Muscle layer of colon (tissue), 2 donors: ENCODE results near the gene GPR34.

Experiments used
- H3K27ac ChIP-seq: one replicate; pipeline ENCODE4 v1.7.0; 2013; ENCODE audit warnings: low read depth, mild to moderate bottlenecking, low read length, moderate library complexity
- H3K27me3 ChIP-seq, 2 donors: one replicate each; pipeline ENCODE4 v1.7.0; 2013; ENCODE audit warnings: low read length in 2 of 2, mild to moderate bottlenecking in 2 of 2; ENCODE audit not compliant: insufficient read depth in 2 of 2, control insufficient read depth in 1 of 2
- H3K36me3 ChIP-seq: one replicate; pipeline ENCODE4 v1.7.0; 2013; ENCODE audit warnings: mild to moderate bottlenecking, low read length; ENCODE audit not compliant: insufficient read depth
- H3K4me1 ChIP-seq: one replicate; pipeline ENCODE4 v1.7.0; 2013; ENCODE audit warnings: mild to moderate bottlenecking, low read length; ENCODE audit not compliant: insufficient read depth
- H3K4me3 ChIP-seq, 2 donors: one replicate each; pipeline ENCODE4 v1.7.0; 2013; ENCODE audit warnings: low read length in 2 of 2, low read depth in 1 of 2, mild to moderate bottlenecking in 1 of 2, moderate library complexity in 1 of 2
- H3K9ac ChIP-seq: one replicate; pipeline ENCODE4 v1.7.0; 2013; ENCODE audit warnings: low read length
- H3K9me3 ChIP-seq: one replicate; pipeline ENCODE4 v1.7.0; 2013; ENCODE audit warnings: mild to moderate bottlenecking, low read length
- donor health status: abdominal sarcoma.
- donor health status: Adenocarcinoma of cecum.

Gene GPR34

DNA sequence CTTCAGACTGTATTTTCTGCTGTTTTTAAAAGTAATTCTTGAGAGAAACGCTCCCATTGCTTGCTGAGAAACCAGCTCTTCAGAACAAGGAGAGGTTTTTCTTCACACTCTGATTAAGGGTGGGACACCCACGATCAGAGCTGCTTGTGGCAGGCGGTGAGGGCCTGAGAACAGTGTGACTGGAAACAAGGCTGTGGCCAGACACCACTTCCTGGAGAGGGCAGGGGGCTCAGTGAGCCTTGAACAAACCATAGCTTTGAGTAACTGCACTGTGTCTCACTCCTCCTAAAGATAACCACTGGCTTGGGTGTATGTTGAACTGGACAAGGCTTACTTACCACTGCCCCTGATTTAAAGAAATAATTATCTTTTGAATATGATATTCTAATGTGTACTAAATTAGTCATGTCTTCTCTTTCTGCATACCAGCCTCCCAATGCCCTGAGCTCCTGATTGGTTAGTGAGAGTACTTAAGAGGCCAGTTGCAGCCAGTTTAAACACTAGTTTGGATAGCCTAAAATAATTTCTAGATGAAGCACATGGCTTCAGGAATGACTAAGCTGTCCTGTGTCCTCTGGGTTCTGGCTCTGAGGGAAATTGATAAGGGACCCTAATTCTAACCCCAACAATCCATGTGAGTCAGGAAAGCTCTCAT is 31.5 kb downstream of the GPR34 start:
- H3K9ac ChIP-seq: no peak overlapping the region
- H3K27ac ChIP-seq: no peak overlapping the region
- H3K9me3 ChIP-seq: peaks cover 7% of the 10 kb centered on the region
- no peaks in the 10 kb centered on the region for H3K27me3 ChIP-seq
- no peaks in the 10 kb centered on the region for H3K36me3 ChIP-seq
- no peak overlapping the region for H3K4me3 ChIP-seq
- no peaks in the 10 kb centered on the region for H3K4me1 ChIP-seq

DNA sequence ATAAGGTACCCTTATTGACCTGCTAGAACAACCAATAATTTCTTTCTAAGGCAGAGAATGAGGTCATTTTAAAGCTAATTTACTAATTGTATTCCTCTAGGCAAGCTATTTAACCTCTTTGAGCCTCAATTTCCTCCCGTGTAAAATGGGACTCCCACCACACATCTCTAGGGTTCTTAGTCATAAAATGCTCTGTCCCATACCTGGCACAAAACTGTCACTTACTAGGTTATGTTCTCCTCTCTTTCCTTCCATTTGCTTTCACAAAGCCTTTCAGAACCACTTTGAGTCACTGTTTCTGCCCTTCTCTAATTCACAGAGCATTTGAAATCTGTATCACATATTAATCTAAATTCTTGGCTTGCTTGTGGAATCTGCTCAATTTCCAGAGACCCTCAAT is 32.8 kb downstream of the GPR34 start:
- no peaks in the 10 kb centered on the region for H3K36me3 ChIP-seq
- H3K9ac ChIP-seq: no peak overlapping the region
- no peak overlapping the region for H3K27ac ChIP-seq
- H3K4me1 ChIP-seq: no peaks in the 10 kb centered on the region
- no peaks in the 10 kb centered on the region for H3K27me3 ChIP-seq
- peaks cover 7% of the 10 kb centered on the region for H3K9me3 ChIP-seq
- H3K4me3 ChIP-seq: no peak overlapping the region

DNA sequence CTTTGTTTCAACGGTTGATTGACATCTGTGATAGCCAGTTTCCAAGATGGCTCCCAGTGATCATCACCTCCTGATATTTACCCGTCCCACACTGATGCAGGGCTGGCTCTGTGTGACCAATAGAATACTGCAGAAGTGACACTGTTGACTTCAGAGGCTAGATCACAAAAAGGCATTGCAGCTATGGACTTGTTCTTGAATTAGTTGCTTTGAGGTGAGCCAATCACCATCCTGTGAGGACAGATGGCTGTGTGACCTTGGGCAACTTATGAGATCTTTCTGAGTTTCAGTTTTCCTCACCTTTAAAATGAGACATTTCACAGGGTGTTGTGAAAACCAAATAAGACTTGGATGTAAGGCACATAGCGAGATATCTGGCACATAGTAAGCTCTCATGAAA is 33.4 kb downstream of the GPR34 start:
- Histone ChIP-seq H3K4me3 (no peak overlapping the region), H3K27ac (no peak overlapping the region)

DNA sequence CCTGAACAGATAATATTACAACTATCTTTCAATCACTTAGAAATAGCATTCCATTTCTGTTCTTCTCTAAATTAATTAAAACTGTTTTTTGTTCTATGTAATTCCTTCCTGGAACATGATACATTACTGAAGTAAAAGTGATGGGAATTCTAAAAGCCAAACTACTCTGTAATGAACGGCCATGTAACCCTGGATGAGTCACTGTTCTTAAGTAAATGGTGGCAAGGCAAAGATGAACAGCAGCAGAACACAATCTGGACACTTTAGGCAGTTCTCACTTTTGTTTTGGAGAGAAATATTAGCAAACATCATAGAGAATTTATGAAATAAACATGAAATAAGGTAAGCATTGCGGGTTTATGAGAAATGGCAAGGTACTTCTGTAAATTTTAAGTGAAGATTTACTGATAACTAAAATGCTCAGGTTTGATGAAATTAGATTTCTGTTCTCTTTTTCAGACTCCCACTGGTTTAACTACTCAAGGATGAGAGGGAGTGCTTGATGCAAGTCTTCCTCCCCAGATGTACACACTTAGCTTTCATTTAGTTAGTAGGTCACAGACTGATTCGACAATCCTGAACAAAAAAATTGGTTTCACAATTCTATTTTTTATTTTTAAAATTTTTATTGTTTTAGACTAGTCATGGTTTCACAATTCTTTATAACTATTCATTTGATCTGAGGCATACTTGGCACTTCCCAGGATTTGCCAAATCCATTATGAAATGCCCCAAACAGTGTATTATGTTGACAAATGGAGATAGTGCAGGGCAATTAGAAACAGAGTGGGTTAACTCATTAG is 34.2 kb downstream of the GPR34 start:
- no peaks in the 10 kb centered on the region for H3K4me1 ChIP-seq
- peaks cover 7% of the 10 kb centered on the region for H3K9me3 ChIP-seq
- H3K27me3 ChIP-seq: no peaks in the 10 kb centered on the region
- H3K27ac ChIP-seq: no peak overlapping the region
- no peak overlapping the region for H3K9ac ChIP-seq
- H3K4me3 ChIP-seq: no peak overlapping the region
- H3K36me3 ChIP-seq: no peaks in the 10 kb centered on the region

More for the DNA sequence above, 33.4 kb downstream of the GPR34 start:
- Histone ChIP-seq H3K36me3 (no peaks in the 10 kb centered on the region), H3K4me1 (no peaks in the 10 kb centered on the region), H3K9me3 (peaks cover 7% of the 10 kb centered on the region), H3K27me3 (no peaks in the 10 kb centered on the region), H3K9ac (no peak overlapping the region)

DNA sequence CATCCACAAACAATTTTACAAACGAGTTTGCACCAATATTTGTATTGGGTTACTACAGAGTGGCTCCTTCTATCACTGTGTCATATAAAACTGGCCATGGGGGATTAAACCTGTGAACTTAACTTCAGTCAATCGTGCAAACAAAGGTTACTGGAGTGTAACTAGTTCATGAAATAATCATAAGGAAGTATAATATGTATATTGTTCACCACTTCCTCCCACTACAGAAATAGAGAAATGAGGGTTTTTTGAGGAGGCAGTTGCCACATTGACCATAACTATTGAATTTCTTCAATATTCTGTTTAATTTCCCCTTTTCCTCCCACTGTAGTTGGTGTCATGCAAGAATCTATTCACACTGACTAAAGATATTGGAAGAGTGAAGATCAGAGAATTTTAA is 35.1 kb downstream of the GPR34 start, which contains the start of gene GPR82:
Gene GPR82 (plus strand): TSS at position 356 of the 400 bp plus-strand sequence. CDS start 2,846 bp downstream, outside the sequence.
- Histone ChIP-seq H3K9me3 (peaks cover 3% of the 10 kb centered on the region), H3K9ac (no peak within 1 kb of the TSS), H3K27me3 (no peaks in the 10 kb centered on the region), H3K36me3 (no peaks in the 10 kb centered on the region), H3K27ac (no peak within 1 kb of the TSS), H3K4me1 (no peaks in the 10 kb centered on the region), H3K4me3 (no peak within 1 kb of the TSS)

DNA sequence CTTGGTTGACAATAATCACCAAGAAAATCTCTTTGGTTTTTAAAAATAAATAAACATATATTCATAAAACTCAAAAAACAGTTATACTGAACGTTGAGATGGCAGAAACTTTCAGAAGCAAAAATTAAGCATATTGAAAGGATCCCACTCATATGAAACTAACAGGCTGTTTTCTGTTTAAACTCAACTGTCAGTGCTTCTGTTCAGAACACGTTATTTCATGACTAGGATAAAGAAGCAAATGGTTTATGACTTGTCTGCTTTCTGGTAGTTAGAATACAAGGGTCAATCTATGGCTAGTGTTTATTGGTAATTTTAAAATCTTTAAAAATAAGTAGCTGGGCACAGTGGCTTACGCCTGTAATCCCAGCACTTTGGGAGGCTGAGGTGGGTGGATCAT is 39.4 kb downstream of the GPR34 start:
- Histone ChIP-seq H3K4me3 (no peak overlapping the region), H3K9me3 (no peaks in the 10 kb centered on the region), H3K9ac (no peak overlapping the region), H3K27me3 (no peaks in the 10 kb centered on the region), H3K27ac (no peak overlapping the region), H3K36me3 (no peaks in the 10 kb centered on the region), H3K4me1 (no peaks in the 10 kb centered on the region)

DNA sequence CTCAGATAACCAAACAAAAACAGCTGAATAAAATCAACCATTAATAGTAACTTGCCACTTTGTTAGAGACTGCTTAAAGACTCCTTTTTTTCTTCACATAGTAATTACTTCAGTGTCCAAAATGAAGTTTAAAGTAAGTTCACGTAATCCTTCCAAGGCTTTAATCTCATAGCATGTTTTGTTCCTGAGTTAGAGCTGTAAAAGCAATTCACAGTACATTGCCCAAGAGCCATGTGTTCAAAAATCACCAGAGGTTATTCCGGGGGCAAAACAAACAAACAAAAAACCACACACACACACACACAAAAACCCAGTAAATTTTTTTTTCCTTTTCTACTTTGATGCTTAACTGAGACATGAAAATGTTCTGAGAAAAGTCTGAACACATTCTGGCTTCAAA is 41.3 kb downstream of the GPR34 start:
- Histone ChIP-seq H3K9me3 (no peaks in the 10 kb centered on the region), H3K9ac (no peak overlapping the region), H3K4me1 (no peaks in the 10 kb centered on the region), H3K36me3 (no peaks in the 10 kb centered on the region), H3K4me3 (no peak overlapping the region), H3K27me3 (no peaks in the 10 kb centered on the region), H3K27ac (no peak overlapping the region)

DNA sequence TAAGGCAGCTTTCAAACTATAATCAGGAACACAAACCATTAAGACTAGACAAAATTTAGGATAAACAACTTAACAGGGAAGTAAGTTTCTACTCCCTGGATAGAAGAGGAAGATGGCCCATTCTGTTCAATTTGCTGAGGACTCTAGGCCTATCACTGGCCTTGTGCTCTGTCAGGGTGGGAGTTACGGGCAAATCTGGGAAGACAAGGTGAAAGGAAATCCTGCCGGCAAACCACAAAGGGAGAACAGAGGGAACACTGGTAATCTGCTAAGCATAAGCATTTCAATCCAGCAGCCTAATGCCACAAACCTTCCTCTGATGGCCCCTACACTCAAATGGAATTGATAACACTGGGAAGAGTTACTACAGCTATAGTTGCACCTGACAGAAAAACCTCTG is 43.5 kb downstream of the GPR34 start:
- H3K27ac ChIP-seq: no peak overlapping the region
- no peaks in the 10 kb centered on the region for H3K36me3 ChIP-seq

DNA sequence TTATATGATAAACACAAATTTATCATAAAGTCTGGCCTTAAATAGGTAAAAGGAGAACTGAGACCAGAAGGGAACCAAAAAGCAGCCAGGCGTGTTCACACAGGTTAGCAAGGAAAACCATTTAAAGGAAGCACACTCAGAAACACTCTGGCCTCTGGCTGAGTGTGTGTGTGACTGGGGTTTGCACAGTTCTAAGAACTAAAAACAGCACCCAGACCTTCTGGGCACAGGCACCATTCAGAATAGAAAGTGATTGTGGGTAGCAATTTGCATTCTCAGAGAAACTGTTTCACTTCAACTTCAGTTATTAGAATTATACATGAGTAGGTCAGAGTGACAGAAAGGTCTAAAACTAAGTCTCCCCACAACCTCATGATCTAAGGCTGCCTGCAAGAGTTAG is 45.2 kb downstream of the GPR34 start:
- H3K27me3 ChIP-seq: no peaks in the 10 kb centered on the region
- no peaks in the 10 kb centered on the region for H3K4me1 ChIP-seq
- H3K4me3 ChIP-seq: no peak overlapping the region
- no peaks in the 10 kb centered on the region for H3K36me3 ChIP-seq
- H3K9me3 ChIP-seq: no peaks in the 10 kb centered on the region
- H3K9ac ChIP-seq: no peak overlapping the region
- no peak overlapping the region for H3K27ac ChIP-seq

More for the DNA sequence above, 43.5 kb downstream of the GPR34 start:
- H3K27me3 ChIP-seq: no peaks in the 10 kb centered on the region
- no peak overlapping the region for H3K9ac ChIP-seq
- H3K9me3 ChIP-seq: no peaks in the 10 kb centered on the region
- H3K4me3 ChIP-seq: no peak overlapping the region
- H3K4me1 ChIP-seq: no peaks in the 10 kb centered on the region

DNA sequence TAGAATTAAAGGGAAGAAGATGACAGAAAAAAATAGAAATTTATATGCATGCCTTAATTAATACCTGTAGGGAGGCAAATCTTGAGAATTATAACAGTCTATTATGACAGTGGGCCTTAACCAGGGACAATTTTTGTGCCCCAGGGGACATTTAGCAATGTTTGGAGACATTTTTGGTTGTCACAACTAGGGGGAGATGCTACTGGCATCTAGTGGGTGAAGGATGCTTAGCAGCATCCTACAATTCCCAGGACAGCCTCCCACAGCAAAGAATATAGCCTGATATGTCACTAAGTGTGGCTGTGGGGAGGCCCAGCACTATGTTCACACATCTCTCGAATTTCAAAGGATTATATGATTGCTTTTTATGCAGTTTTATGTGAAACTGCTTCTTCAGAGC is 45.8 kb downstream of the GPR34 start:
- no peak overlapping the region for H3K4me3 ChIP-seq
- no peaks in the 10 kb centered on the region for H3K4me1 ChIP-seq
- no peaks in the 10 kb centered on the region for H3K36me3 ChIP-seq
- no peak overlapping the region for H3K27ac ChIP-seq
- no peak overlapping the region for H3K9ac ChIP-seq
- H3K27me3 ChIP-seq: no peaks in the 10 kb centered on the region
- no peaks in the 10 kb centered on the region for H3K9me3 ChIP-seq

DNA sequence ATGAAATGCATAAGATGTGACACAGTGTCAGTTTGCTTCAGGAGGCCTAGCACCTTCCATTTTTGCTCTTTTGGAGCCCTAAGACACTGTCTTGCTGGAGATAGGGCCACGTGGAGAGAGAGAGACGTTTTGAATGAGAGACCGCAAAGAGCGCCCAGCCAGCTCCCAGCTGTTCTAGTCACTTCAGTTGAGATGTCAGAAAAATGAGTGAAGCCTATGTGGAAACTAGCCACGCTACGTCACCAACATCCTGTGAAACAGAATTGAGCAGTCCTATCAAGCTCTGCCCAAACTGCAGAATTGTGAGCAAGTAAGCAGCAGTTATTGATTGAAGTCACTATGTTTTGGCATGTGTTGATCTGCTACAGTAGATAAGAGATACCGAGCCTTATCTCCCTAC is 48.3 kb downstream of the GPR34 start:
- Histone ChIP-seq H3K9ac (no peak overlapping the region), H3K4me1 (no peaks in the 10 kb centered on the region), H3K27me3 (no peaks in the 10 kb centered on the region), H3K27ac (no peak overlapping the region), H3K9me3 (no peaks in the 10 kb centered on the region), H3K36me3 (no peaks in the 10 kb centered on the region), H3K4me3 (no peak overlapping the region)

DNA sequence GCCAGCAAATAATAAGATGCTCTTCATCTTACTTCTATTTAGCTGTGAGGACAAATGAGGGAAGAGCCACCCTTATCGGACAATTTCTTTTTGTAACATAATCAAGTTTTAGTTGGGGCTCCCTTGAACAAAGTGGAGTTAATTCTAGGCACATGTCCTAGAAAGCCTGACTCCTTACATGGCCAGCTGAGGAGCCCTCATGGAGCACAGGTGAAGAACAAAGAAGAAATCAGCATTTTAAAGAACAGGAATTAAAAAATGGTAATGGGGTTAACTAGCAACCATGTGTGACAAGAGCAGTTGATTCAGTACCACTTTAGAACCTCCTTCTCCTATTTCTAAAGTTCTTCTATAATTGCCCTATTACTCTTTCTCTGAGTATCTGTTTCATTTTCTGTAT is 51.1 kb downstream of the GPR34 start:
- H3K4me1 ChIP-seq: no peaks in the 10 kb centered on the region
- no peak overlapping the region for H3K4me3 ChIP-seq
- H3K9me3 ChIP-seq: no peaks in the 10 kb centered on the region
- H3K36me3 ChIP-seq: no peaks in the 10 kb centered on the region
- no peaks in the 10 kb centered on the region for H3K27me3 ChIP-seq
- no peak overlapping the region for H3K27ac ChIP-seq
- H3K9ac ChIP-seq: no peak overlapping the region
